Esophagus squamous epithelium (tissue), 4 donors: ENCODE results near the gene TMEM150C.

ENCODE experiments used
- POLR2A ChIP-seq, 4 donors: fragments of 450-650 bp; IDR thresholded peaks; one replicate each; pipeline ENCODE4 v1.6.1; 2017; ENCODE audit warnings: antibody characterized with exemption in 4 of 4, mild to moderate bottlenecking in 4 of 4, moderate library complexity in 3 of 4
- TF ChIP-seq, protein P1 (sequence below), 6 experiments: fragments of 450-650 bp in 4 of 6; fragments of 200-600 bp in 2 of 6; sonication (generic) in 2 of 6; IDR thresholded peaks; one replicate each; pipeline ENCODE4 v1.5.1; 2016 to 2019; ENCODE audit warnings: antibody characterized with exemption in 6 of 6, mild to moderate bottlenecking in 4 of 6, moderate library complexity in 4 of 6

DNA sequence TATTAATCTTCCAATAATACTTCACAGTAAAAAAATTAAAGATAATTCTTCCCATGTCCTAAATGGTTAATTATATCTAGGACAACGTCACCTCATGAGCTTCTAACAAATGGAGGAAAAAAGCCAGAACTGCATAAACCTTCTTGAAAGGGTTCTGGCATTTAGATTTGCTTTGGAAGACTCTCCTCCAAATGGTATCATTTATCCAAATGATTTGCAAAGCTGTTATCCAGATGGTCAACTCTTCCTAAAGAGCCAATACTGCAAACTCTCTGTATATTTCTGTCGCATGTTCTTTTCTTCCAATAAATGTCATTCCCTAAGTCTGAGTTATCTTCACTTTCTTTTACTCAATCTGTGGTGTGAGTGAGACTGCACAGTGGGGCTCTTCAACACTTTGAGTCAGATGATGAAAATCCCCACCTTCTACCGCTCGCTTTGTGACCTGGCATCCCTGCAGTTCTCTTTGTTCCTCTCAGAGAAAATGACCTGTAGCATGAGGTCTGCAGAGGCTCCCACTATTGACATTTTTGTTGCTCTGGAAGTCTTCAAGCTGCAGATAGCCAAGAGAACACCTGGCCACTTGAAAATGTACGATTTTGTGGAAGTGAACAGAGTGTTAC lies 52.9 kb downstream of the TMEM150C start:
- TF ChIP-seq, protein P1, sequence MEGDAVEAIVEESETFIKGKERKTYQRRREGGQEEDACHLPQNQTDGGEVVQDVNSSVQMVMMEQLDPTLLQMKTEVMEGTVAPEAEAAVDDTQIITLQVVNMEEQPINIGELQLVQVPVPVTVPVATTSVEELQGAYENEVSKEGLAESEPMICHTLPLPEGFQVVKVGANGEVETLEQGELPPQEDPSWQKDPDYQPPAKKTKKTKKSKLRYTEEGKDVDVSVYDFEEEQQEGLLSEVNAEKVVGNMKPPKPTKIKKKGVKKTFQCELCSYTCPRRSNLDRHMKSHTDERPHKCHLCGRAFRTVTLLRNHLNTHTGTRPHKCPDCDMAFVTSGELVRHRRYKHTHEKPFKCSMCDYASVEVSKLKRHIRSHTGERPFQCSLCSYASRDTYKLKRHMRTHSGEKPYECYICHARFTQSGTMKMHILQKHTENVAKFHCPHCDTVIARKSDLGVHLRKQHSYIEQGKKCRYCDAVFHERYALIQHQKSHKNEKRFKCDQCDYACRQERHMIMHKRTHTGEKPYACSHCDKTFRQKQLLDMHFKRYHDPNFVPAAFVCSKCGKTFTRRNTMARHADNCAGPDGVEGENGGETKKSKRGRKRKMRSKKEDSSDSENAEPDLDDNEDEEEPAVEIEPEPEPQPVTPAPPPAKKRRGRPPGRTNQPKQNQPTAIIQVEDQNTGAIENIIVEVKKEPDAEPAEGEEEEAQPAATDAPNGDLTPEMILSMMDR (IDR thresholded peaks at IDR 0.05): no peak
- TF ChIP-seq POLR2A (IDR thresholded peaks at IDR 0.05): no peak
